ENCODE results near the gene GARIN3.

The GARIN3 gene

GRCh38 chr5:157184117-157184670 lies 18.1 kb upstream of the GARIN3 start:
- DNase-seq: no peak

GRCh38 chr5:157182143-157182757 lies 16.2 kb upstream of the GARIN3 start:
- no peak for DNase-seq

- DNase-seq: no peak
Measured at GRCh38 chr5:157180374-157181264, 14.6 kb upstream of the GARIN3 start, which contains the start of gene ITK. TSS of gene ITK (plus strand) at chr5:157180840. CDS start at chr5:157180978, 138 bp downstream.

- DNase-seq: no peak
Measured at GRCh38 chr5:157178966-157179365, 12.9 kb upstream of the GARIN3 start.

GRCh38 chr5:157177953-157178352 lies 11.9 kb upstream of the GARIN3 start:
- DNase-seq: no peak

GRCh38 chr5:157175071-157175612 lies 9.1 kb upstream of the GARIN3 start:
- DNase-seq: no peak

- no peak for DNase-seq
Measured at GRCh38 chr5:157172403-157172802, 6.3 kb upstream of the GARIN3 start.

- DNase-seq: no peak
Measured at GRCh38 chr5:157168286-157168685, 2.2 kb upstream of the GARIN3 start.

GRCh38 chr5:157167214-157167621 lies 1.2 kb upstream of the GARIN3 start:
- no peak for DNase-seq

GRCh38 chr5:157165668-157166067 lies 396 bp downstream of the GARIN3 start:
- no peak for DNase-seq

- no peak for DNase-seq
Measured at GRCh38 chr5:157165261-157165660, 803 bp downstream of the GARIN3 start.

- DNase-seq: no peak
Measured at GRCh38 chr5:157164521-157164920, 1.5 kb downstream of the GARIN3 start.

- no peak for DNase-seq
Measured at GRCh38 chr5:157162919-157163510, 3.0 kb downstream of the GARIN3 start.

GRCh38 chr5:157161996-157162395 lies 4.1 kb downstream of the GARIN3 start:
- no peak for DNase-seq

- no peak for DNase-seq
Measured at GRCh38 chr5:157160001-157160400, 6.1 kb downstream of the GARIN3 start.

GRCh38 chr5:157159209-157159751 lies 6.8 kb downstream of the GARIN3 start:
- no peak for DNase-seq

- no peak for DNase-seq
Measured at GRCh38 chr5:157157293-157157891, 8.7 kb downstream of the GARIN3 start.

GRCh38 chr5:157155297-157155696 lies 10.8 kb downstream of the GARIN3 start:
- no peak for DNase-seq

- DNase-seq: no peak
Measured at GRCh38 chr5:157150995-157151394, 15.1 kb downstream of the GARIN3 start.

GRCh38 chr5:157148734-157149615 lies 17.1 kb downstream of the GARIN3 start:
- peak; percentile 24 for DNase-seq

Data from NCI-H748 treated with DMSO at 0.1 percent for 48 hours (cell line).